AG09309 (cell line): Measurements from ENCODE around the gene RBM44.
"Not testable (repeated sequence)": the region's sequence is repeated elsewhere in the genome, so short reads cannot be mapped to it uniquely, and the experiment has no call there.

ENCODE experiments used
- DNase-seq: peaks from one replicate; pipeline ENCODE4 v3.0.0-alpha.2; 2010; ENCODE audit warnings: low read depth
- H3K4me3 ChIP-seq: 2 replicates; pipeline ENCODE4 v1.5.1; 2011; ENCODE audit warnings: mild to moderate bottlenecking, low read depth, low read length, moderate library complexity; ENCODE audit not compliant: control insufficient read depth
- TF ChIP-seq, protein P1 (sequence below): IDR thresholded peaks from 2 replicates; pipeline ENCODE4 v1.5.1; 2011; ENCODE audit warnings: mild to moderate bottlenecking, low read depth, low read length, inconsistent platforms; ENCODE audit not compliant: insufficient read depth, control insufficient read depth; ENCODE audit errors: missing control alignments

The RBM44 gene

DNA sequence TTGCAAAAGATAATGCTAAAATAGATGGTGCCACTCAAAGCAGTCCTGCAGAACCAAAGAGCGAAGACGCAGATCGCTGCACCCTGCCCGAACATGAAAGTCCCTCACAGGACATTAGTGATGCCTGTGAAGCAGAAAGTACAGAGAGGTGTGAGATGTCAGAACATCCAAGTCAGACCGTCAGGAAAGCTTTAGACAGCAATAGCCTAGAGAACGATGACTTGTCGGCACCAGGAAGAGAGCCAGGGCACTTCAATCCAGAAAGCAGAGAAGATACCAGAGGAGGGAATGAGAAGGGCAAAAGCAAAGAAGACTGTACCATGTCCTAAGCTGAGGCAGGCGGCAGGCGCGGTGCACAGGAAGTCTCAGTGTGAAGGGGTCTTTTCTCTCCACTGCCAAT is 34.8 kb upstream of the RBM44 start:
- DNase-seq = no peak
- TF ChIP-seq, protein P1, sequence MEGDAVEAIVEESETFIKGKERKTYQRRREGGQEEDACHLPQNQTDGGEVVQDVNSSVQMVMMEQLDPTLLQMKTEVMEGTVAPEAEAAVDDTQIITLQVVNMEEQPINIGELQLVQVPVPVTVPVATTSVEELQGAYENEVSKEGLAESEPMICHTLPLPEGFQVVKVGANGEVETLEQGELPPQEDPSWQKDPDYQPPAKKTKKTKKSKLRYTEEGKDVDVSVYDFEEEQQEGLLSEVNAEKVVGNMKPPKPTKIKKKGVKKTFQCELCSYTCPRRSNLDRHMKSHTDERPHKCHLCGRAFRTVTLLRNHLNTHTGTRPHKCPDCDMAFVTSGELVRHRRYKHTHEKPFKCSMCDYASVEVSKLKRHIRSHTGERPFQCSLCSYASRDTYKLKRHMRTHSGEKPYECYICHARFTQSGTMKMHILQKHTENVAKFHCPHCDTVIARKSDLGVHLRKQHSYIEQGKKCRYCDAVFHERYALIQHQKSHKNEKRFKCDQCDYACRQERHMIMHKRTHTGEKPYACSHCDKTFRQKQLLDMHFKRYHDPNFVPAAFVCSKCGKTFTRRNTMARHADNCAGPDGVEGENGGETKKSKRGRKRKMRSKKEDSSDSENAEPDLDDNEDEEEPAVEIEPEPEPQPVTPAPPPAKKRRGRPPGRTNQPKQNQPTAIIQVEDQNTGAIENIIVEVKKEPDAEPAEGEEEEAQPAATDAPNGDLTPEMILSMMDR = no peak
- H3K4me3 ChIP-seq = no peak overlapping the region

DNA sequence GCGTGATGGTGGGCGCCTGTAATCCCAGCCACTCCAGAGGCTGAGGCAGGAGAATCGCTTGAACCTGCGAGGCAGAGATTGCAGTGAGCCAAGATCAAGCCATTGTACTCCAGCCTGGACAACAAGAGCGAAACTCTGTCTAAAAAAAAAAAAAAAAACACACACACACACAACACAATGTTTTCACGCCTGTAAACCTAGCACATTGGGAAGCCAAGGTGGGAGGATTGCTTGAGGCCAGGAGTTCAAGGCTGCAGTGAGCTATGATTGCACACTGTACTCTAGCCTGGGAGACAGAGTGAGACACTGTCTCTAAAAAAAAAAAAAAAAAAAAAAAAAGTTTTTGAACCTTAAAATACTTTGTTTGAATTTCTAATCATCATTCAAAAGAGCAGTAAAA is 33.5 kb upstream of the RBM44 start:
- DNase-seq, H3K4me3 ChIP-seq: not testable (repeated sequence)

DNA sequence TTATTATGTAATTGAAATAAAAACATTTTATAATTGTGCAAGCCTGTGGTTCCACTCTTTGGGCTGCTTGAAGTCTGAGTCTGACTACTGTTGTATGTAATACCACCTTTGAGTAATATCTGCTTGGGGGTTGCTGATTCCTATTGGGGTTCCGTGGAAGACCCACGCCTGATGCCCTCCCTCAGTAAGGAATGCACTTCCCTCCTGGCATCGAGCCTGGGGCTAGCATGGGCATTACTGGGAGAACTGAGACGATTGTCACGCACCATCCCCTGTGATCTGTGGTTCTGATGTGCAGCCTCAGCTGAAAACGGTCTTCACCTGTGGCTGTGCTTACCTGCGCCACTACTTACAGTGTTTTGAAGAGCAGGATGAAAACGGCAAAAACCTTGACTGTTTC is 32.7 kb upstream of the RBM44 start:
- DNase-seq = no peak
- TF ChIP-seq, protein P1 = no peak
- no peak overlapping the region for H3K4me3 ChIP-seq

DNA sequence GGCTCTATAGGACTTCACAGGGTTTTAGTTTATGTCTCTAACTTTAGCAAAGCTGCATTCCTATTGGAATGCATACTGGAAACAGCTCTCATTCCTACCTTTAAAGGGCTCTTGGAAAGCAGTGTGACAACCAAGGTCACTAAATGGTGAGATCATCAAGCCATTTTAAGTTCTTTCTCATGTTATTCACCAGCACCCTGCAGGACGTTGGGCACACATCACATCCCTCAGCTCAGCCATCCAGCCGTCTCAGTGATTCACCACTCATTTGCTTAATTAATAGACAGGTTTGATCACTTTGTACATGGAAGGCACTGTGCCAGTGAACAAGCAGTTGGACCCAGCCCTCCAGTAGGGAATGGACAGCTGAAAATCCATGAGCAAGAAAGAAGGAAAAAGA is 32.2 kb upstream of the RBM44 start:
- no peak overlapping the region for H3K4me3 ChIP-seq
- DNase-seq = no peak
- TF ChIP-seq, protein P1 = no peak

DNA sequence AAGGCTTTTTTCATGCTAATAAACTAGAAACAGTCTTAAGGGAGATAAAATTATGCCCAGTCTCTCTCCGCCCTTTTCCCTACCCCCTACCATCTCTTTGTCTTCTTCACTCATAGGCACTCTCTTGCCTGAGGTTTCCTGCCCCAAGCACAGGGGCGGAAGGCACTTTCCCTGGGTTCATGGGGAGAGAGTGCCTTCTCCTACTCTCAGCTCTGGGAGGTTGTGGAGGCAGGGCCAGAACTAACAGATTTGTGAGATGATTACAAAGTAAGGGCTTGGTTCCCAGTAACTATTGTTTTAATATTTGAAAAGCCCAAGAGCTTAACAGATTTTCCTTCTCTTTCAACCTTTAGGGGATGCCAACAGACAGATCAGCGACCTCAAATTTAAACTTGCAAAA is 26.1 kb upstream of the RBM44 start:
- TF ChIP-seq, protein P1 = no peak
- no peak for DNase-seq
- H3K4me3 ChIP-seq = no peak overlapping the region

DNA sequence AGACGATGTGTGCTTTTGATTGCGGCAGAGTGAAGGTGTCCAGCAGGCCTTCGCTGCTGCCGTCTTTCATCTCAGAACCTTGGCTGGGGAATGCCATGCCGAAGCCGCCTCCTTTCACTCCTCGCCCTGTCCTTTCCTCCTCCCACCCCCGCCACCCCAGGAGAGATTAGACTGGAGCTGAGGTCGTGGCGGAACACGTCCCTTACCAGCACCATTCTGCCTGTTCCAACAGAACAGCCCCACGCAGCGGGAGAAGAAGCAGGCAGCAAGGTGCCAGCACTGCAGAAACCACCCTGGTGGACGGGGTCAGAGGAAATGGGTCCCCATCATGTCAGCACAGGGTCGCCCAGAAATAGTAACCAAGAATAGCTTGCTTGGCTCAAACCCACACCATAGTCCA is 24.8 kb upstream of the RBM44 start:
- no peak overlapping the region for H3K4me3 ChIP-seq
- TF ChIP-seq, protein P1 = no peak
- no peak for DNase-seq

DNA sequence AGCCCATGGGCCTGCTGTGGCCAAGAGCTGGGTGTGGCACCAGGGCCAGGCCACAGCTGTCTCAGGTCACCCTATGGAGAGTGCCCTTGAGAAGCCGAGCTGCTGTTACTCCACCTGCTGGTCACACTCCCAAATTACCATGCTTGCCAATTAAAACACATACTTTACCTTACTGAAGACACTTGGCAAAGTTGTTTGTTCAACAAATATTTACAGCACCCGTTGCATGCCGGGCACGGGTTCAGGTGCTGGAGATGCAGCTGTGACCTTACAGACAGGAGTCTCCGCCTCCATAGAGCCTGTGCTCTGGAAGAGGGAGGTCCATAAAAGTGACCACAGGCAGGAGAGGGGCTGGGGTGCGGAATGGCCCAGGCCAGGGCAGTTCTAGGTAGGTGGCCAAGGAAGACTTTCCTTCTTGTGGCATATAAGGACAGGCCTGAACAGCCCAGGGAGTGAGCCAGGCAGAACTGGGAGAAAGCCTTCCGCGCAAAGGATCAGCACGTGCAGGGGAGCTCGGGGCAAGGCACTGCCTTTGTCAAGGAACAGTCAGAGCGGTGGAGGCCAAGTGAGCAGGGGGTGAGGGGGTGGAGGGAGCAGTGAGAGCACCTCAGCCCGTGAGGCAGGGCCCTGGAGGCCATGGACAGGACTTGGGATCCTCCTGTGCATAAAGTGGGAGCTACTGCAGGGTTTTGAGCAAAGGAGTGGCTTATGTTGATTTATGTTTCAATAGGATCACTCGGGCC is 23.6 kb upstream of the RBM44 start:
- TF ChIP-seq, protein P1 = peak; percentile 74
- DNase-seq = no peak
- no peak overlapping the region for H3K4me3 ChIP-seq
